ENCODE data around the gene TCF7L1.

DNA sequence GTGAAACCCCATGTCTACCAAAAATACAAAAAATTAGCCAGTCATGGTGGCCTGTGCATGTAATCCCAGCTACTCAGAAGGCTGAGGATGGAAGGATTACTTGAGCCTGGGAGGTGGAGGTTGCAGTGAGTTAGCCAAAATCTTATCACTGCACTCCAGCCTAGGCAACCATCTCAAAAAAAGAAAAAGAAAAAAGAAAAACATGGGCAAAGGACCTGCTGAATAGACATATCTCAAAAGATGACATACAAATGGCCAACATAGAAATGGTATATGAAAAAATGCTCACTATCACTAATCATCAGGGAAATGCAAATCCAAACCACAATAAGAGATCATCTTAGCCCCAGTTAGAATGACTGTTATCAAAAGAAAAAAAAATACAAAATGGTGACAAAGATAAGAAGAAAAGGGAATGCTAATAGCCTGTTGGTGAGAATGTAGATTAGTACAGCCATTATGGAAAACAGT, 196.0 kb downstream of the TCF7L1 start:
- TF ChIP-seq, protein P1, sequence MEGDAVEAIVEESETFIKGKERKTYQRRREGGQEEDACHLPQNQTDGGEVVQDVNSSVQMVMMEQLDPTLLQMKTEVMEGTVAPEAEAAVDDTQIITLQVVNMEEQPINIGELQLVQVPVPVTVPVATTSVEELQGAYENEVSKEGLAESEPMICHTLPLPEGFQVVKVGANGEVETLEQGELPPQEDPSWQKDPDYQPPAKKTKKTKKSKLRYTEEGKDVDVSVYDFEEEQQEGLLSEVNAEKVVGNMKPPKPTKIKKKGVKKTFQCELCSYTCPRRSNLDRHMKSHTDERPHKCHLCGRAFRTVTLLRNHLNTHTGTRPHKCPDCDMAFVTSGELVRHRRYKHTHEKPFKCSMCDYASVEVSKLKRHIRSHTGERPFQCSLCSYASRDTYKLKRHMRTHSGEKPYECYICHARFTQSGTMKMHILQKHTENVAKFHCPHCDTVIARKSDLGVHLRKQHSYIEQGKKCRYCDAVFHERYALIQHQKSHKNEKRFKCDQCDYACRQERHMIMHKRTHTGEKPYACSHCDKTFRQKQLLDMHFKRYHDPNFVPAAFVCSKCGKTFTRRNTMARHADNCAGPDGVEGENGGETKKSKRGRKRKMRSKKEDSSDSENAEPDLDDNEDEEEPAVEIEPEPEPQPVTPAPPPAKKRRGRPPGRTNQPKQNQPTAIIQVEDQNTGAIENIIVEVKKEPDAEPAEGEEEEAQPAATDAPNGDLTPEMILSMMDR (conservative IDR thresholded peaks at IDR 0.05; ENCODE audit: low read length) = no peak
- TF ChIP-seq EZH2phosphoT487 (IDR thresholded peaks at IDR 0.05; ENCODE audit: borderline replicate concordance, low read depth, low read length) = no peak

Measured in OCI-LY7 (cell line).